Measurements from ENCODE around the gene STX8.

Gene STX8

GRCh38 chr17:9203771-9204425, 371.7 kb downstream of the STX8 start:
- DNase-seq: no peak

GRCh38 chr17:9202532-9202931, 373.1 kb downstream of the STX8 start:
- no peak for DNase-seq

GRCh38 chr17:9200699-9201359, 374.8 kb downstream of the STX8 start:
- no peak for DNase-seq

Measured in NCI-H2171 treated with DMSO at 0.1 percent for 48 hours (cell line).